Measurements from ENCODE around the gene WNT5A. TPM values are rescaled to one million over a fixed set of nuclear protein-coding genes. Genes with fewer than 3 reads are reported as not detected.
A peak's percentile ranks its signal among the peaks of the same experiment; 100 is the strongest.

WNT5A gene
- total RNA-seq, 1 donor from 2014 or later: not detected

GRCh38 chr3:55494976-55495375, 7.9 kb upstream of the WNT5A start:
- H3K27me3 Mint-ChIP-seq: peaks cover 18% of the 10 kb centered on the region
- H3K4me1 Mint-ChIP-seq: no peaks in the 10 kb centered on the region

DNA sequence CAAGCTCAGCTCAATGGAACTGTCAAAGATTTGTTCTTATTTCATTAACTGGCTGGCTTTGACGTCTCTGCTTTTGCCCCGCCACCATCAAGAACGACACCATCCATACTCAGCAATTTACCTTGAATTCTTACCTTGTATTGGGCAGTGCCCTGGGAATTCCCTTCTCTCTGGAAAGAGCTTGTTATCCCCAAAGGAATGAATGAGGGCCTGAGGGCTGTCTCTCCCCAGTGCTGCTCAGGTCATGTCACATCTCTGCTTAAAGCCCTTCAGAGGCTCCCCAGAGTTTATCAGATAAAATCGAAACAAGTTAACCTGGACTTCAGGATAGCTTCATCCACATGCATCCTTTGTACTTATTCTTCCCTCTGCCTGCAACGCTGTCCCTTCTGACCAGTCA, 5.9 kb upstream of the WNT5A start:
- no peaks in the 10 kb centered on the region for H3K9me3 Mint-ChIP-seq
- peaks cover 34% of the 10 kb centered on the region for H3K27me3 Mint-ChIP-seq
- peaks cover 2% of the 10 kb centered on the region for H3K36me3 Mint-ChIP-seq (ENCODE audit: low read depth)
- H3K4me3 Mint-ChIP-seq: no peak overlapping the region
- no peak overlapping the region for H3K27ac Mint-ChIP-seq
- intact Hi-C loops (cut with micrococcal nuclease): no loop called here
- DNase-seq: no peak
- peaks cover 5% of the 10 kb centered on the region for H3K4me1 Mint-ChIP-seq

More at GRCh38 chr3:55494976-55495375, 7.9 kb upstream of the WNT5A start:
- no peak overlapping the region for H3K27ac Mint-ChIP-seq
- no peak overlapping the region for H3K4me3 Mint-ChIP-seq
- H3K9me3 Mint-ChIP-seq: no peaks in the 10 kb centered on the region
- no peak for DNase-seq
- H3K36me3 Mint-ChIP-seq (ENCODE audit: low read depth): no peaks in the 10 kb centered on the region
- intact Hi-C loops (cut with micrococcal nuclease): no loop called here

GRCh38 chr3:55491296-55491816, 4.2 kb upstream of the WNT5A start:
- no peaks in the 10 kb centered on the region for H3K9me3 Mint-ChIP-seq
- peaks cover 9% of the 10 kb centered on the region for H3K4me1 Mint-ChIP-seq
- intact Hi-C loops (cut with micrococcal nuclease): no loop called here
- H3K27ac Mint-ChIP-seq: no peak overlapping the region
- H3K27me3 Mint-ChIP-seq: peaks cover 48% of the 10 kb centered on the region
- H3K36me3 Mint-ChIP-seq (ENCODE audit: low read depth): peaks cover 3% of the 10 kb centered on the region
- H3K4me3 Mint-ChIP-seq: no peak overlapping the region
- no peak for DNase-seq

- Mint-ChIP-seq H3K36me3 (ENCODE audit: low read depth) (peaks cover 3% of the 10 kb centered on the region), H3K27me3 (peaks cover 53% of the 10 kb centered on the region), H3K4me3 (no peak overlapping the region), H3K9me3 (no peaks in the 10 kb centered on the region), H3K27ac (no peak overlapping the region), H3K4me1 (peaks cover 9% of the 10 kb centered on the region)
- DNase-seq: no peak
- intact Hi-C loops (cut with micrococcal nuclease): no loop called here
Observed at GRCh38 chr3:55490276-55490913, 3.3 kb upstream of the WNT5A start.

DNA sequence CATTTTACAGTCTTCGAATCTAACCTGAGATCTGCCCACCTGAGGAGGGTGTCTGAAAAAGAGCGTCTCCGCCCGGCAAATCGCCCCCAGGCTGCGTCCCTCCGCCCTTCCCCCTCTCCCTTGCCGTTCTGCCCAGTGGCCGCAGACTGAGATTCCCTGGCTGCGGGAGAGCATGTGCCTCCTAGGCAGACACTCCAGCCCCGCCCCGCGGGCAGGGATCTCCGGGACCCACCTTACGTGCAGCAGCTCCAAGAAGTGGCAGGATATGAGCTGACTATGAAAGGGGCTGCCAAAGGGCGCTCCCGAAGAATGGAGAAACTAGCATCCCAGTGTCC, 2.7 kb upstream of the WNT5A start:
- peak overlapping the region; percentile 6 for H3K4me3 Mint-ChIP-seq
- H3K27me3 Mint-ChIP-seq: peaks cover 58% of the 10 kb centered on the region
- no peak for DNase-seq
- H3K9me3 Mint-ChIP-seq: no peaks in the 10 kb centered on the region
- peaks cover 9% of the 10 kb centered on the region for H3K4me1 Mint-ChIP-seq
- peaks cover 3% of the 10 kb centered on the region for H3K36me3 Mint-ChIP-seq (ENCODE audit: low read depth)
- no peak overlapping the region for H3K27ac Mint-ChIP-seq
- intact Hi-C loops (cut with micrococcal nuclease): no loop called here

DNA sequence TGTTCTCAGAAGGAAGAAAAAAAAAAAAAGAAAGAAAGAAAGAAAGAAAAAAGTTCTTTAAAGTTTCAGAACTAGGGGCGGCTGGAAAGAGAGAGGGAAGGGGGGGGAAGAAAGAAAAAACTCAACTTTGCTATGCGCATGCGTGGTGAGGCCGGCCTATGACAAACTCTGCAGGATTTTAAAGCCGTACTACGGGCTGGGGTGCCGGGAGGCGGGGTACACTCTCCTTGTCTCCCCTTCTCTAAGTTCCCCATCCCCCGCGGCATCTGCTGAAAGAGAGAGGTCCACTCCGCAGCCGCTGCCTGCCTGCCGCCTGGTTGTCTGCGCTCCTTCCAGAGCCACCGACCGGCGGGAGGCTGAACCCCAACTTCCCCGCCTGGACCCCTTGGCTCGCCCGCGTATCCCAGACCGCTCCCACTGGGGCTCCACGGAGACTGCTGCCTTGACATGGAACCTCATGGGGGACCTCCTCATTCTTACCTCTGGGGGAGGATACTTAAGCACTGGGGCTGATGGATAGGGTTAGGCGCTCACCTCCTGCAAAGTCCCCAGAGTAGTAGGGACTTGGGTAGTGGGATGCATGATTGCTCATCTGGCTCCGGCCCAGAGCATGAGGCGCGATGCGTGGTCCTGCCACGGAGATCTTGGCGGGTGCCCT, 1.4 kb upstream of the WNT5A start:
- Mint-ChIP-seq H3K9me3 (no peaks in the 10 kb centered on the region), H3K4me1 (peaks cover 9% of the 10 kb centered on the region), H3K4me3 (peak overlapping the region; percentile 70), H3K27ac (peak overlapping the region; percentile 45), H3K36me3 (ENCODE audit: low read depth) (peaks cover 3% of the 10 kb centered on the region), H3K27me3 (peaks cover 71% of the 10 kb centered on the region)
- DNase-seq: peak; percentile 71
- intact Hi-C loops (cut with micrococcal nuclease): no loop called here

DNA sequence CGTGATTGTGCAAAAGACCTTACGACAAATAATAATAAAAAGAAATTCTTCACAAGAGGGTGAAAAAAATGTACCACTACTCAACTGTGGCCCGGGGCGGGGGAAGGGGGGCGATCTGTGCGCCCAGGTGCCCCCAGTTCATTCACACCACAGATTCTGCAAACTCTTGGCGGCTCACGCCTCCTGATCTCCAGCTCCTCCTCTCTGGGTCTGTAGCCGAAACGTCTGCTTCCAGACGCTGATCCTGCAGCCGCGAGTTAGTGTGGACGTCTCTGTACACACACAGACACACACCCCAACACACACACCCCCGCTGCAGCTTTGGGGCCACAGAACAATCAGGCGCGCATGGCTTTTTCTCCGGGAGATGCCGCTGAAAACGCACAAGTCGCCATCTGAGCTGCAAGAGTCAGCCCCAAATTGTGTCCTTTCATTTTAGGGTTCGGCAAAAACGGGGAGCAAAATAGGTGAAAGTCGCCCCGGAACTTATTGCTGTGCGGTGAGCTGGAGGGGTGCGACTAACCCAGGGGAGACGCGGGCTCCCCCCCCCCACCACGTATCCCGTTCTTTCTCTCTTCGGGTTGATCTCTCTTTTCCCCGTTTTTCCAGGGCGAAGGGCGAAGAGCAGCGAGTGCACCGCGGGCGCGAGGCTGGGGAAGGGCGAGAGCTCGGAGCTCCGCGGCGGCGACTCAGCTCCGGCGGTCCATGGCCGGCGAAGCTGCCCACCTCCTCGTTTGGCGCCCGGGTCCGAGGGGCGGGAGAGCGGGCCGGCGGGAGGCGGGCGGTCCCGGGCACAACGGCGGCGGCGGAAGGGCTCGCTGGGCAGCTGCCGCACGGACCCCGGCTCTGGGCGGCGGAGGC, 505 bp upstream of the WNT5A start:
- Mint-ChIP-seq H3K27ac (no peak overlapping the region), H3K4me1 (peaks cover 9% of the 10 kb centered on the region), H3K4me3 (peak overlapping the region; percentile 81), H3K27me3 (peaks cover 80% of the 10 kb centered on the region), H3K9me3 (no peaks in the 10 kb centered on the region), H3K36me3 (ENCODE audit: low read depth) (peaks cover 3% of the 10 kb centered on the region)
- intact Hi-C loops (cut with micrococcal nuclease): no loop called here
- DNase-seq: peak; percentile 61

GRCh38 chr3:55486101-55486856, 827 bp downstream of the WNT5A start:
- no peaks in the 10 kb centered on the region for H3K9me3 Mint-ChIP-seq
- peaks cover 9% of the 10 kb centered on the region for H3K4me1 Mint-ChIP-seq
- H3K27me3 Mint-ChIP-seq: peaks cover 83% of the 10 kb centered on the region
- peak; percentile 55 for DNase-seq
- H3K36me3 Mint-ChIP-seq (ENCODE audit: low read depth): peaks cover 3% of the 10 kb centered on the region
- peak overlapping the region; percentile 66 for H3K27ac Mint-ChIP-seq
- intact Hi-C loops (cut with micrococcal nuclease): no loop called here
- H3K4me3 Mint-ChIP-seq: peak overlapping the region; percentile 72

DNA sequence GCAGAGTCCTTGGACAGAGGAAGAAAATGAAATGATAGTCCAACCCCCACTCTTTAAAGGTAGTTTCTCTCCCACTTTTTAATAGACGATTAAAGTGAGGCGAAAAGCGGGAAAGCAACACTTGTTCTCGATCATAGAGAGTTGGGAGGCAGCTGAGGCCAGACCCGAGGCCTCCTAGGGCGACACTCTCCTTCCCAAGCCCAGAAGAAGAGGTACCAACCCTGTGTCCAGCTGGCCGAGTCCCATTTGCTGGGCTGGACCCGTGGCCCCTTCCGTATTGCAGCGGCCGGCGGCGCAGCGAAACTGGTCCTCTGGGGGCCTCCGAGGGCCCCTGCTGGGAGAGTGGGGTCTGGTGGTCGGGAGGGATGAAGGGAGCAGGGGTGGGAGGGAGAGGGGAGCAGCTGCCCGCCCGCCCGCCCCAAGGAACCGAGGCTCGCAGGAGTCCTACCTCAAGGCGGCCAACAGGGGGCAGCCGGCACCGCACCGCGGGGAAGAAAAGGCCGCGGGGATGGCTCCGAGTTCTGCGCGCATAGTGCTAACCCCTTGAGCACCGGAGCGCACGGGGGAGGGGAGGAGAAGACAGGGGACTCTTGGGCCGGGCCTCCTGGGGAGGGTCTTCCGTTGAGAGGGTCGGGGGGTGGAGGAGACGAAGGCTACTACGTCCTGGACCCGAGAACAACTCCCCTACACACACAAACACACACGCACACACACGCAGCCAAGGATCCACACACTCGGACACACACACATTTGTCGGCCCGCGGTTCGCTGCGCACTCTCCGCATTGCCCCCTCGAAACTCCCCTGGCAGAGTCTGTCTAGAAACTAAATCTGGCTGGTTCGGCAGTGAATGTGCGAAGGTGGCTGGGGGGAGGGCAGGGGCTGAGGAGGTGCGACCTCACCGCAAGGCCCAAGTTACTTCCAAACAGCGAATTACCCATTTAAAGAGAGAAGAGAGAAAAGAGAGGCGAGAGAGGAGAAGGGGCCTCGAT, 2.0 kb downstream of the WNT5A start:
- DNase-seq: peak; percentile 77
- intact Hi-C loops (cut with micrococcal nuclease): loop anchor here (2.0 kb wide), 1 partner anchor 766 kb away; no protein-coding TSS in a partner anchor
- H3K9me3 Mint-ChIP-seq: no peaks in the 10 kb centered on the region
- H3K36me3 Mint-ChIP-seq (ENCODE audit: low read depth): peaks cover 3% of the 10 kb centered on the region
- H3K27me3 Mint-ChIP-seq: peaks cover 83% of the 10 kb centered on the region
- peaks cover 9% of the 10 kb centered on the region for H3K4me1 Mint-ChIP-seq
- H3K27ac Mint-ChIP-seq: no peak overlapping the region
- H3K4me3 Mint-ChIP-seq: no peak overlapping the region

DNA sequence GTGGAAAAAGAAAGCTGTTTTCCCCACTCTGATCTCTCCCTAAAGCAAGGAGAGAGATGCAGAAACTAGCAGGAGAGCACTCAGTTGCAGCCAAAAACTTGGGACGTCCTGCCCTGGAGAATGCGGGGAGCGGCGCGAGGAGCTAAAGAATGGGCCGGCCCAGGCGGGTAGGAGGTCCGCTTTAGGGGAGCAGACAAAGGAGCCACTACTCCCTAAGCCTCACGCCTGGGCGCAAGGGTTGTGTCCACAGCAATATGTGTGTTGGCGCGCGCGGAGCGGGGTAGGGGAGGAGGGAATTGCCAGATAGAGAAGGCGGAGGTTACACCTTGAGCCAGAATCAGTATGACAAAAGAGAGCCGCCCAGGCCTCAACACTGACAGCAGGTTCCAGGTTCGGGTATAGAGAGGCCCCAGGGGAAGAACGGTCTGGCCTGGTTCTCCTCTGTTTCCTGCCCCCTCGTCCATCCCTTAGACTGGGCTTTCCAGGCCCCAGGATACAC, 2.9 kb downstream of the WNT5A start:
- Mint-ChIP-seq H3K27me3 (peaks cover 81% of the 10 kb centered on the region), H3K27ac (no peak overlapping the region), H3K36me3 (ENCODE audit: low read depth) (peaks cover 3% of the 10 kb centered on the region), H3K4me1 (peaks cover 7% of the 10 kb centered on the region), H3K4me3 (no peak overlapping the region), H3K9me3 (no peaks in the 10 kb centered on the region)
- no peak for DNase-seq
- intact Hi-C loops (cut with micrococcal nuclease): loop anchor here (2.0 kb wide), 1 partner anchor 767 kb away; no protein-coding TSS in a partner anchor

- no peak overlapping the region for H3K4me3 Mint-ChIP-seq
- H3K27ac Mint-ChIP-seq: no peak overlapping the region
- peaks cover 5% of the 10 kb centered on the region for H3K4me1 Mint-ChIP-seq
- no peak for DNase-seq
- H3K27me3 Mint-ChIP-seq: peaks cover 73% of the 10 kb centered on the region
- intact Hi-C loops (cut with micrococcal nuclease): loop anchor here (2.0 kb wide), 1 partner anchor 767 kb away; no protein-coding TSS in a partner anchor
- H3K36me3 Mint-ChIP-seq (ENCODE audit: low read depth): peaks cover 2% of the 10 kb centered on the region
- no peaks in the 10 kb centered on the region for H3K9me3 Mint-ChIP-seq
Observed at GRCh38 chr3:55483196-55484095, 3.7 kb downstream of the WNT5A start.
